DND-41 (cell line): ENCODE data around the gene NRP1.

Experiments used
- EZH2 ChIP-seq: IDR thresholded peaks from 3 replicates; pipeline ENCODE4 v1.6.1; 2012; ENCODE audit warnings: borderline replicate concordance, low read depth, mild to moderate bottlenecking, moderate library complexity, low read length, inconsistent platforms; ENCODE audit not compliant: severe bottlenecking
- TF ChIP-seq, protein P1 (sequence below): IDR thresholded peaks from 2 replicates; pipeline ENCODE4 v1.5.1; 2012; ENCODE audit warnings: borderline replicate concordance, low read length, moderate library complexity, mild to moderate bottlenecking; ENCODE audit not compliant: poor library complexity, severe bottlenecking; ENCODE audit errors: extremely low read depth

DNA sequence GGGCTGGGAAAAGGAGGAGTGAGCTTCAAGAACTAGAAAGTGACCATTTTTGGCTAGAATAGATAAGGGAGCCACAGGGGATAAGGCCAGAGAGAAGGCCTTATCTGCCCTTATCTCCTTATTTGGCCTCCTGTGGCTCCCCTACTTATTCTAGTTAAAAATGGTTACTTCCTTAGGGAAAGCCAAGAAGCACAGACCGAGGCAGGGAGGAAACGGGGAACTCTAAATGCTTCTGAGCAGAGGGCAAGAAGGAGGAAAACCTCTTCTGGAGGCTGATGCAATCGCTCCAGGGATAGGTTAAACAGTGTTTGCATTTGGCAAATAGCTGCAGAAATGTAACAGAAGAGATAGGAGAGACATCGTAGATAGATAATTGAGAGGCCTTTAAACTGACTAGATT is 18.6 kb downstream of the NRP1 start:
- TF ChIP-seq, protein P1, sequence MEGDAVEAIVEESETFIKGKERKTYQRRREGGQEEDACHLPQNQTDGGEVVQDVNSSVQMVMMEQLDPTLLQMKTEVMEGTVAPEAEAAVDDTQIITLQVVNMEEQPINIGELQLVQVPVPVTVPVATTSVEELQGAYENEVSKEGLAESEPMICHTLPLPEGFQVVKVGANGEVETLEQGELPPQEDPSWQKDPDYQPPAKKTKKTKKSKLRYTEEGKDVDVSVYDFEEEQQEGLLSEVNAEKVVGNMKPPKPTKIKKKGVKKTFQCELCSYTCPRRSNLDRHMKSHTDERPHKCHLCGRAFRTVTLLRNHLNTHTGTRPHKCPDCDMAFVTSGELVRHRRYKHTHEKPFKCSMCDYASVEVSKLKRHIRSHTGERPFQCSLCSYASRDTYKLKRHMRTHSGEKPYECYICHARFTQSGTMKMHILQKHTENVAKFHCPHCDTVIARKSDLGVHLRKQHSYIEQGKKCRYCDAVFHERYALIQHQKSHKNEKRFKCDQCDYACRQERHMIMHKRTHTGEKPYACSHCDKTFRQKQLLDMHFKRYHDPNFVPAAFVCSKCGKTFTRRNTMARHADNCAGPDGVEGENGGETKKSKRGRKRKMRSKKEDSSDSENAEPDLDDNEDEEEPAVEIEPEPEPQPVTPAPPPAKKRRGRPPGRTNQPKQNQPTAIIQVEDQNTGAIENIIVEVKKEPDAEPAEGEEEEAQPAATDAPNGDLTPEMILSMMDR, result no peak
- no peak for TF ChIP-seq EZH2
